Psoas muscle (tissue), 8 donors: ENCODE results near the gene KAT14. TPM values are rescaled to one million over a fixed set of nuclear protein-coding genes. Genes with fewer than 3 reads are reported as not detected.
"Not testable (repeated sequence)": the region's sequence is repeated elsewhere in the genome, so short reads cannot be mapped to it uniquely, and the experiment has no call there.

Experiments used
- ATAC-seq, 4 donors: fragments of 200-7000 bp; cut with Tn5 transposase; one replicate each; pipeline ENCODE4 v1.9.1; 2020; ENCODE audit warnings: moderate library complexity in 3 of 4, mild to moderate bottlenecking in 2 of 4
- DNase-seq, 2 donors: peaks; one replicate each; pipeline ENCODE4 v3.0.0-alpha.2; 2020
- H3K27ac ChIP-seq: fragments of 200-600 bp; one replicate; pipeline ENCODE4 v1.8.0; 2022
- H3K27me3 ChIP-seq, 3 donors: fragments of 200-600 bp in 1 of 3; one replicate each; pipeline versions ENCODE4 v1.6.1 to v1.8.0; 2013 to 2022; ENCODE audit warnings: low read length in 2 of 3, mild to moderate bottlenecking in 2 of 3, moderate library complexity in 1 of 3; ENCODE audit not compliant: insufficient read depth in 3 of 3
- H3K36me3 ChIP-seq, 2 donors: fragments of 200-600 bp in 1 of 2; one replicate each; pipeline versions ENCODE4 v1.6.1 to v1.8.0; 2013 to 2022; ENCODE audit warnings: low read depth in 1 of 2, mild to moderate bottlenecking in 1 of 2, moderate library complexity in 1 of 2; ENCODE audit not compliant: insufficient read depth in 1 of 2
- H3K4me1 ChIP-seq: fragments of 200-600 bp; one replicate; pipeline ENCODE4 v1.8.0; 2022
- H3K4me3 ChIP-seq: fragments of 200-600 bp; one replicate; pipeline ENCODE4 v1.8.0; 2022; ENCODE audit warnings: mild to moderate bottlenecking
- H3K9me3 ChIP-seq: fragments of 200-600 bp; one replicate; pipeline ENCODE4 v1.8.0; 2022
- CTCF ChIP-seq: fragments of 200-600 bp; IDR thresholded peaks from one replicate; pipeline ENCODE4 v1.8.0; 2022; ENCODE audit warnings: antibody characterized with exemption
- WGBS, 3 donors: extraction: QIAGEN DNeasy Blood & Tissue Kit; methylation state at CpG; one replicate each; pipeline versions ENCODE4 v1.1.6 to v1.1.7; 2013; 5-methylcytosine and 5-hydroxymethylcytosine counted together
- intact Hi-C, 2 donors: fragments of 100-400 bp; cut with DNase I; formaldehyde crosslinking; loops; one replicate each; pipeline versions ENCODE4 v1.11.0 to v1.14.2; 2022
- polyA plus RNA-seq, 3 donors: library from polyadenylated mRNA; stranded (reverse); fragments of 200-250 nt; gene quantifications; one replicate each; pipeline ENCODE4 v1.2.3, GENCODE V29; 2013
- total RNA-seq, 4 donors: library from RNA; stranded (reverse); fragmentation: NEBNext Ultra II Directional in 2 of 4; extraction: Animal tissue kit (Norgen Biotek cat#: 25700) in 2 of 4; gene quantifications; one replicate each; pipeline versions ENCODE4 v1.2.1 to v1.2.4, GENCODE V29; 2021 to 2023
- donor health status: healthy with polysubstance abuse.
- donor health status: DM: no; HTN: no; CAD: no; lungs with moderate emphysema.
- donor health status: Bipolar disorder and iron deficiency.
- donor health status: healthy.
- donor health status: DM: yes; HTN: yes; CAD: no.
- donor health status: DM: no; HTN: no; CAD: no.
- donor health status: DM: no; HTN: no; CAD: no.
- donor health status: DM: yes; HTN: yes; CAD: no.

Gene KAT14
- total and polyA plus RNA-seq, 7 donors: 7.6 to 29.8 (median 18.6) TPM

DNA sequence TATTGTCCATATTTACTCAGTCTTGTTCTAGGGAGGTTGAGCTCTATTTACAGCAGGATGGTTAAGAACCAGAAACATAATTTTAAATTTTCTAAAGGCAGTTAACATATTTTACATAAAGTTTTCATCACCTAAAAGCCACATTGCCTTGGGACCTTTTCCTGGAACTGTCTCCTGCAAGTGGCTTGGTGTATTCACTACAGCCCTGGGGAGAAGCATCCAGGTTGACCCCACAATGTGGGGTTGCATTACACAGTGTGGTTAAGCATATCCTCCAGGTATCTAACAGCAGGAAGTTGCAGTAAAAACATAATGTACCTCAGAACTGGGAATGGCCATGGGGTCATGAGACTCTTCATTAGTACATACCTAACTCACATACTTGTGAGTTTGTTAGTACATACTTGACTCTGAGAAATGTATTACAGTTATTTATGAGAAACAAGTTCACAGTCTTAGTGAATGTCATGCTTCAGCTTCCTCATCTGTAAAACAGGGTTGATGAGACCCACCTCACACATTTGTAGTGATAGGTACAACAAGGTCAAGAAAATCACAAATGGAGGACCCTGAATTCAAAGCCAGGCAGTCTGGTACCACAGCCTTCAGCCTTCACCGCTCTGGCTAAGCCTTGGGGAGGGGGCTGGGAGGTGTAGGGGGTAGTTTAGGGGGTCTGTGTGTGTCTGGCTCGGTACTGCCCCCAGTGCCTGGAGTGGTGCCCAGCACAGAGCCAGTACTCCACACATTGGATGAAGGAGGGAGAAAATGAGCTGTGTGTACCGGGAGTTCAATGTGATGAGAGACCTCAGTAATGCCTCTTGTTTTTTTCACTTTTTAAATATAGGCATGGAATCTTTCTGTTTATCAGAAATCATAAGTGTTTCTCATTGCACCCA lies 52.9 kb downstream of the KAT14 start:
- no peak for ATAC-seq
- DNase-seq: no peak
- no peaks in the 10 kb centered on the region for H3K27me3 ChIP-seq

DNA sequence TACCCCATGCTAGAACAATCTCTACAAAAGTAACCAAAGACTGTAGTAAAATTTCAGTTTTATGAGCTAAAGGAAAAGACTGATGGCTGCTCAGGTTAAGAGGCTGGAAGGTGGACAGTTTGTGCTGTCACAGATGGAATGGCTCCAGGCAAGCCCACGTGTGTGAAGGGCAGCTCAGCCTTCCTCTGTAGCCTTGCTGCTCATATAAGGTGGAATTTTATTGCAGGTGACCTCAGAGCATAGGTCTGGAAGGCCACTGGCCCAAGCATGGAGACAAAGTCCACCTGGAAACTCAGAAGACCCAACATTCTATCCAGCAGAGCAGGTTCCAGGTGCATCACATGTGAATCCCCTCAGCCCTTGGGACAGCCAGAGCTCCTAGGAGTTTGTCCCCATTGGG lies 53.6 kb downstream of the KAT14 start:
- no peak for DNase-seq
- ATAC-seq: no peak
- Histone ChIP-seq H3K36me3 (peaks cover 5 to 44% of the 10 kb centered on the region in 2 donors), H3K9me3 (no peaks in the 10 kb centered on the region), H3K27me3 (no peaks in the 10 kb centered on the region), H3K4me3 (no peak overlapping the region), H3K4me1 (no peaks in the 10 kb centered on the region), H3K27ac (no peak overlapping the region)
- no peak for TF ChIP-seq CTCF
- 53 to 75% (median 73%) methylated on average over 1 of the region's 1 CpG for WGBS, 3 donors
- intact Hi-C loops: no loop called here

More for the DNA sequence above, 52.9 kb downstream of the KAT14 start:
- no peak overlapping the region for H3K27ac ChIP-seq
- H3K4me3 ChIP-seq: no peak overlapping the region
- 89 to 92% (median 89%) methylated on average over 3 of the region's 3 CpGs for WGBS, 3 donors
- peaks cover 5 to 51% of the 10 kb centered on the region in 2 donors for H3K36me3 ChIP-seq
- TF ChIP-seq CTCF: no peak
- intact Hi-C loops: no loop called here
- no peaks in the 10 kb centered on the region for H3K9me3 ChIP-seq
- H3K4me1 ChIP-seq: no peaks in the 10 kb centered on the region

DNA sequence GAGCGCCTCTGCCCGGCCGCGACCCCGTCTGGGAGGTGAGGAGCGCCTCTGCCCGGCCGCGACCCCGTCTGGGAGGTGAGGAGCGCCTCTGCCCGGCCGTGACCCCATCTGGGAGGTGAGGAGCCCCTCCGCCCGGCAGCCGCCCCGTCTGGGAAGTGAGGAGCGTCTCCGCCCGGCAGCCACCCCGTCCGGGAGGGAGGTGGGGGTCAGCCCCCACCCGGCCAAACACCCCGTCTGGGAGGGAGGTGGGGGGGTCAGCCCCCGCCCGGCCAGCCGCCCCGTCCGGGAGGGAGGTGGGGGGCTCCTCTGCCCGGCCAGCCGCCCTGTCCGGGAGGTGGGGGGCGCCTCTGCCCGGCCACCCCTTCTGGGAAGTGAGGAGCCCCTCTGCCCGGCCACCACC lies 56.8 kb downstream of the KAT14 start:
- WGBS, 3 donors: 92 to 95% (median 94%) methylated on average over 18 to 33 of the region's 35 CpGs
- H3K9me3 ChIP-seq, intact Hi-C loops, H3K4me3 ChIP-seq, H3K27me3 ChIP-seq, H3K4me1 ChIP-seq, DNase-seq, ATAC-seq, H3K27ac ChIP-seq: not testable (repeated sequence)
- peaks cover 0 to 13% of the 10 kb centered on the region in 2 donors for H3K36me3 ChIP-seq

GRCh38 chr20:18195931-18196330 lies 58.3 kb downstream of the KAT14 start:
- H3K9me3 ChIP-seq: no peaks in the 10 kb centered on the region
- DNase-seq: no peak
- no peak overlapping the region for H3K4me3 ChIP-seq
- WGBS, 3 donors: 83 to 89% (median 86%) methylated on average over 3 of the region's 3 CpGs
- H3K36me3 ChIP-seq: no peaks in the 10 kb centered on the region
- no peaks in the 10 kb centered on the region for H3K27me3 ChIP-seq
- no peak for ATAC-seq
- H3K4me1 ChIP-seq: no peaks in the 10 kb centered on the region
- no peak for TF ChIP-seq CTCF
- intact Hi-C loops: no loop called here
- no peak overlapping the region for H3K27ac ChIP-seq

- H3K36me3 ChIP-seq: no peaks in the 10 kb centered on the region
- 92 to 98% (median 94%) methylated on average over 12 of the region's 12 CpGs for WGBS, 3 donors
- DNase-seq: no peak
- no peak for ATAC-seq
- H3K4me1 ChIP-seq: no peaks in the 10 kb centered on the region
- intact Hi-C loops: no loop called here
- no peak overlapping the region for H3K4me3 ChIP-seq
- no peak overlapping the region for H3K27ac ChIP-seq
- H3K27me3 ChIP-seq: no peaks in the 10 kb centered on the region
- H3K9me3 ChIP-seq: peaks cover 8% of the 10 kb centered on the region
- no peak for TF ChIP-seq CTCF
Measured at GRCh38 chr20:18197382-18198070, 59.9 kb downstream of the KAT14 start.
